ENCODE results near the gene COL4A1.

Gene COL4A1

DNA sequence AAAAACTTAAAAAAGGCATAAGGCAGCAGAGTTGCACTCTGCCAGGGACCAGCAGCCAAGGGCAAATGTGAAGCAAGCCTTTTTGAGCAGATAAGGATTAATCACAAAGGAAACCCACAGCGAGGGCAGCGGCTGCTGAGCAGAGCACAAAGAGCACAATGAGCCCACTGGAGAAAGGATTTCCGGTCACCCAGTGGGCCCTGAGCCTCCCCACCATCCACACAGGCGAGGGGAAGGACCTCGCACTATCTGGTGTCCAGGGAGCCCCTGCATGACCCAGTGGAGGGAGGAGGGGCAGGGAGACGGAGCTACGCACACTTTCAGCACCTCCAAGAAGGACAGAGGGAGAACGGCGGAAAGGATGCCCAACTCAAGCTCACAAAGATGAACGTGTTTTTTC lies 40.0 kb downstream of the COL4A1 start:
- H3K9ac ChIP-seq (ENCODE audit: insufficient read length, low read depth), result no peak overlapping the region
- no peaks in the 10 kb centered on the region for H3K27me3 ChIP-seq (ENCODE audit: insufficient read depth, insufficient read length)
- H3K9me3 ChIP-seq (ENCODE audit: insufficient read depth, low read length), result no peaks in the 10 kb centered on the region
- no peak overlapping the region for H3K4me3 ChIP-seq (ENCODE audit: insufficient read length, low read depth)
- TF ChIP-seq ZNF274 (IDR thresholded peaks at IDR 0.05; ENCODE audit: low read depth, low read length) (no peak), SUZ12 (IDR thresholded peaks at IDR 0.05; ENCODE audit: extremely low read depth, insufficient read depth, insufficient read length) (no peak), YY1 (IDR thresholded peaks at IDR 0.05; ENCODE audit: insufficient read depth, insufficient read length) (no peak)
- peaks cover 27% of the 10 kb centered on the region for H3K36me3 ChIP-seq (ENCODE audit: insufficient read depth, insufficient read length, low read length)
- peaks cover 4% of the 10 kb centered on the region for H3K4me1 ChIP-seq (ENCODE audit: insufficient read depth, insufficient read length)
- no peak for DNase-seq (ENCODE audit: low read depth, low spot score)

DNA sequence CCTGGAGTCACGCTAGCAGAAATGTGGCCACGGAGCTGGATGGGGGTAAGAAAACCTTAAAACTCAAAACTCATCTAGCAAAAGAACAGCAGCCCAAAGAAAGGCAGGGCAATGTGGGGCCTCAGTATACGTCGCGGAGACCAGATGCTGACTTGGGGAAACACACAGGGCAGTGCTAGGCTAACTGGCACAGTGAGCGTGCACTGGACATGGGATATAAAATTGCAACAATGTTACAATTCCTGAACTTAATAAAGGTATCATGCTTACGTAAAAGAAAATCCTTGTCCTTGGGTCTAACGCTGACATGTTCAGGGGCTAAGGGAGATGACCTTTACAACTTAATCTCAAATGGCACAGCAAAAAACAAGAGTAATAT lies 40.5 kb downstream of the COL4A1 start:
- TF ChIP-seq SUZ12 (IDR thresholded peaks at IDR 0.05; ENCODE audit: extremely low read depth, insufficient read depth, insufficient read length), result no peak
- TF ChIP-seq ZNF274 (IDR thresholded peaks at IDR 0.05; ENCODE audit: low read depth, low read length), result no peak
- no peak for TF ChIP-seq YY1 (IDR thresholded peaks at IDR 0.05; ENCODE audit: insufficient read depth, insufficient read length)
- Histone ChIP-seq H3K4me1 (ENCODE audit: insufficient read depth, insufficient read length) (peaks cover 4% of the 10 kb centered on the region), H3K9me3 (ENCODE audit: insufficient read depth, low read length) (no peaks in the 10 kb centered on the region), H3K36me3 (ENCODE audit: insufficient read depth, insufficient read length, low read length) (peaks cover 27% of the 10 kb centered on the region), H3K9ac (ENCODE audit: insufficient read length, low read depth) (no peak overlapping the region), H3K4me3 (ENCODE audit: insufficient read length, low read depth) (no peak overlapping the region), H3K27me3 (ENCODE audit: insufficient read depth, insufficient read length) (no peaks in the 10 kb centered on the region)
- DNase-seq (ENCODE audit: low read depth, low spot score), result no peak

DNA sequence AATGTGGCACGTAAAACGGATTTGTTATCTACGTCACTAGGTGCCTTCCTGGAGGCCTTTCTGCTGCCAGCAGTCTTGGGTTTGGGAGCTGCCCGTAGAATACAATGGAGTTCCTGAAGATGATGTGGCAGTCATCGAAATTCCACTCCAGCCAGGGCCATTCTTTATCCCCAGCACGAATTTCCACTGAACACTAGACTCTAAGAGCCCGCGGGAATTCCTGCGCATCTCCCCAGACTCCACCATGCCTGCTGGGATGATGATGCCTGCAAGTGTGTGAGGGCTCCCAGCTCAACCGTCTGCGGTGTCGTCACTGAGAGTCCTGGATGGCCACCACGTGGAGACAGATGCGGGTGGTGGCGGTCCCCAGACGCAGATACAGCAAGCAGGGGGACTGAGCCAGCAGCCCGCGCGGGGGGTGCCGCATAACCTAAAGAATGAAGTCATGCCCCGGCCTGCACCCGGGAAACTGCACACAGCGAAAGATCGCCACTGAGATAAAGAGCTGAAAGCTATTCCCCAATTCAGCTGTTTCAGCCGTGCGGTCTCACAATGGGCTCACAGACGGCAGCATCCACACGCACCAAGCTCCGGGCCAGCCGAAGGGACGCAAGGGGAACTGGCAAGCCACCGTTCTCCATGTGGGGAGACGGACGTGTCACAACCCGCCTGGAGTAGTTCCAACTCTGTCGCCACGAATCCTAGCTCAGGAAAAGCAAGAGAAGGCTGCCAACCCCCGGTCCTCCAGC lies 41.1 kb downstream of the COL4A1 start:
- no peak for TF ChIP-seq YY1 (IDR thresholded peaks at IDR 0.05; ENCODE audit: insufficient read depth, insufficient read length)
- TF ChIP-seq SUZ12 (IDR thresholded peaks at IDR 0.05; ENCODE audit: extremely low read depth, insufficient read depth, insufficient read length), result no peak
- TF ChIP-seq ZNF274 (IDR thresholded peaks at IDR 0.05; ENCODE audit: low read depth, low read length), result no peak
- Histone ChIP-seq H3K4me1 (ENCODE audit: insufficient read depth, insufficient read length) (peaks cover 4% of the 10 kb centered on the region), H3K27me3 (ENCODE audit: insufficient read depth, insufficient read length) (no peaks in the 10 kb centered on the region), H3K36me3 (ENCODE audit: insufficient read depth, insufficient read length, low read length) (peaks cover 27% of the 10 kb centered on the region), H3K9me3 (ENCODE audit: insufficient read depth, low read length) (no peaks in the 10 kb centered on the region), H3K4me3 (ENCODE audit: insufficient read length, low read depth) (no peak overlapping the region), H3K9ac (ENCODE audit: insufficient read length, low read depth) (no peak overlapping the region)
- no peak for DNase-seq (ENCODE audit: low read depth, low spot score)

DNA sequence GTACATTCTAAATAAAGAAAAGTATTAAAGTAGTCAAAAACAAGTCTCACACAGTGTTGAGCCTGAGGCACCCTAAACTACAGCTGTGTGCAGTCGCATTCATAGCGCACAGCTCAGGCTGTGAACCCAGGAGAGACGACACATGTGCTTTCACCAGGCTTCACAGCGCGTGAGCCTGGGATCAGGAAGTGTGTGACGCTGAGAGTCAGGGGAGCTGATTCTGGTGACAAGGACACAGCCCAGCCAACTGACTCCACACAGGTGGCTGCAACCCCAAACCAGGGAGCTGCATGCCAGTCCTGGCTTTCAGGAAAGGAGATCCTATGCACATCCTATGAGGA lies 41.6 kb downstream of the COL4A1 start:
- peaks cover 4% of the 10 kb centered on the region for H3K4me1 ChIP-seq (ENCODE audit: insufficient read depth, insufficient read length)
- peaks cover 27% of the 10 kb centered on the region for H3K36me3 ChIP-seq (ENCODE audit: insufficient read depth, insufficient read length, low read length)
- DNase-seq (ENCODE audit: low read depth, low spot score), result no peak
- no peaks in the 10 kb centered on the region for H3K9me3 ChIP-seq (ENCODE audit: insufficient read depth, low read length)
- no peaks in the 10 kb centered on the region for H3K27me3 ChIP-seq (ENCODE audit: insufficient read depth, insufficient read length)
- H3K9ac ChIP-seq (ENCODE audit: insufficient read length, low read depth), result no peak overlapping the region
- no peak for TF ChIP-seq SUZ12 (IDR thresholded peaks at IDR 0.05; ENCODE audit: extremely low read depth, insufficient read depth, insufficient read length)
- TF ChIP-seq ZNF274 (IDR thresholded peaks at IDR 0.05; ENCODE audit: low read depth, low read length), result no peak
- TF ChIP-seq YY1 (IDR thresholded peaks at IDR 0.05; ENCODE audit: insufficient read depth, insufficient read length), result no peak
- H3K4me3 ChIP-seq (ENCODE audit: insufficient read length, low read depth), result no peak overlapping the region

DNA sequence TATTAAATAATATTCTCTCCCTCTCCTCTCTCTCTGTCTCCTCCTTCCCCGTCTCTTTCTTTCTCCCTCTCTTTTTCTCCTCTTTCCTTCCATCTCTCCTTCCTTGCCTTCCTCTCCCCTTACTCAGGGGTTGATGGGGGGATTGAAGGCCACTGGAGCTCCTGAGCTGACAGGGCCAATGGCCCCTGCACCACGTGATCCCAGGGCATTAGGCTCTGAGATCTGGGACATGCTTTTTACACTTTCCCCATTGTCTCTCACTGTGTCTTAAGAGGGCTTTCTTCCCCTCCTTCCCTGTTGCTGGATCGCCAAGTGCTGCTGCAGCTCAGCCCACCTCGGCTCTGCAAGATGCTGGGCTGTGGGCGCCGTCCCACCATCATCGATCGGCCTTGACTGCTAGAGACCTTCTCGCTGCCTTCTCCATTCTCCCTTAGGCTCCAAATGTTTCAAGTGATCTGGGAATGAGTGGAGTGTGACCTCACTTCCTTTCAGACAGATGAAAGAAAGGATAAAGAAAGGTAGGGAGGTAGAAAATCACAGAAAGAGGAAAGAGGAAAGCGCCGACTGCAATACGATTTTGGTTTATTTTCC lies 42.2 kb downstream of the COL4A1 start:
- no peak overlapping the region for H3K4me3 ChIP-seq (ENCODE audit: insufficient read length, low read depth)
- peaks cover 26% of the 10 kb centered on the region for H3K36me3 ChIP-seq (ENCODE audit: insufficient read depth, insufficient read length, low read length)
- H3K9me3 ChIP-seq (ENCODE audit: insufficient read depth, low read length), result no peaks in the 10 kb centered on the region
- no peaks in the 10 kb centered on the region for H3K27me3 ChIP-seq (ENCODE audit: insufficient read depth, insufficient read length)
- no peak overlapping the region for H3K9ac ChIP-seq (ENCODE audit: insufficient read length, low read depth)
- no peak for TF ChIP-seq YY1 (IDR thresholded peaks at IDR 0.05; ENCODE audit: insufficient read depth, insufficient read length)
- no peak for TF ChIP-seq SUZ12 (IDR thresholded peaks at IDR 0.05; ENCODE audit: extremely low read depth, insufficient read depth, insufficient read length)
- no peak for TF ChIP-seq ZNF274 (IDR thresholded peaks at IDR 0.05; ENCODE audit: low read depth, low read length)
- DNase-seq (ENCODE audit: low read depth, low spot score), result no peak
- H3K4me1 ChIP-seq (ENCODE audit: insufficient read depth, insufficient read length), result peaks cover 4% of the 10 kb centered on the region

DNA sequence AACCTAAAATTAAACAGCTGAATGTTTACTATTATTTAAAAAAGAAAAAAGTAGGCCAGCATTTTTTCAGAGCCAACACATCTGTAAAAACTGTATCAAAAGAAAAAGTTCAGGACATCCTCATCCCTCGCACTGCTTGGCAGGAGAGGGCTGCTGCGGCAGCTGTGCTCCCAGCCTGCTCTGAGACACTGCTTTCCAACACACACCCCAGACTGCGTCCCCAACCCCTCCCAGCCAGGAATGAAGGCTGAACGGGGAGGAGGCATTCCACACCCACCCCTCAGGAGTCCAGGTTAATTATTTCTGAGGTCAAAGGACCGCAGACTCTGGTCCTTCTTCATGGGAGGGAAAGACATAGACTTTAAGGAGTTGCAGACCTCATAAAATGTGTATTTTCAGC lies 43.1 kb downstream of the COL4A1 start:
- H3K9me3 ChIP-seq (ENCODE audit: insufficient read depth, low read length), result no peaks in the 10 kb centered on the region
- no peaks in the 10 kb centered on the region for H3K27me3 ChIP-seq (ENCODE audit: insufficient read depth, insufficient read length)
- no peak overlapping the region for H3K9ac ChIP-seq (ENCODE audit: insufficient read length, low read depth)
- DNase-seq (ENCODE audit: low read depth, low spot score), result no peak
- H3K4me3 ChIP-seq (ENCODE audit: insufficient read length, low read depth), result no peak overlapping the region
- TF ChIP-seq SUZ12 (IDR thresholded peaks at IDR 0.05; ENCODE audit: extremely low read depth, insufficient read depth, insufficient read length) (no peak), YY1 (IDR thresholded peaks at IDR 0.05; ENCODE audit: insufficient read depth, insufficient read length) (no peak), ZNF274 (IDR thresholded peaks at IDR 0.05; ENCODE audit: low read depth, low read length) (no peak)
- peaks cover 24% of the 10 kb centered on the region for H3K36me3 ChIP-seq (ENCODE audit: insufficient read depth, insufficient read length, low read length)
- H3K4me1 ChIP-seq (ENCODE audit: insufficient read depth, insufficient read length), result peaks cover 4% of the 10 kb centered on the region

DNA sequence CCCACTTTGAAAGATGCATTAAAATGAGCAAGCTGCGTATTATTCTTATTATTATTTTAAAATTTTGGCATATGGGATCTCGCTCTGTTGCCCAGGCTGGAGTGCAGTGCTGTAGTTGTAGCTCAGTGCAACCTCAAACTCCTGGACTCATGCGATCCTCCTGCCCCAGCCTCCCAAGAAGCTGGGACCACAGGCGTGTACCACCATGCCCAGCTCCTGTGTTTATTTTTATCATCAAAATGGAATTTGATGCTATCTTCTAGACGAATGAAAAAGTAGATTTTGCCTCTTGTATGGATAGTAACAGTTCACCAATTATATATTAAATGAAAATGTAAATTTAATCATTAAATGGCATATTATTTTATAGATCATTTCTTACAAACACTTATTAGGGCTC lies 43.6 kb downstream of the COL4A1 start:
- Histone ChIP-seq H3K36me3 (ENCODE audit: insufficient read depth, insufficient read length, low read length) (peaks cover 19% of the 10 kb centered on the region), H3K9ac (ENCODE audit: insufficient read length, low read depth) (no peak overlapping the region), H3K27me3 (ENCODE audit: insufficient read depth, insufficient read length) (no peaks in the 10 kb centered on the region), H3K4me3 (ENCODE audit: insufficient read length, low read depth) (no peak overlapping the region), H3K9me3 (ENCODE audit: insufficient read depth, low read length) (no peaks in the 10 kb centered on the region), H3K4me1 (ENCODE audit: insufficient read depth, insufficient read length) (peaks cover 4% of the 10 kb centered on the region)
- DNase-seq (ENCODE audit: low read depth, low spot score), result no peak
- no peak for TF ChIP-seq YY1 (IDR thresholded peaks at IDR 0.05; ENCODE audit: insufficient read depth, insufficient read length)
- no peak for TF ChIP-seq SUZ12 (IDR thresholded peaks at IDR 0.05; ENCODE audit: extremely low read depth, insufficient read depth, insufficient read length)
- no peak for TF ChIP-seq ZNF274 (IDR thresholded peaks at IDR 0.05; ENCODE audit: low read depth, low read length)
